Mesodermal cell (in vitro differentiated cells): ENCODE measurements around the gene THTPA.

Experiments
- H3K27ac ChIP-seq: 2 replicates; pipeline ENCODE4 v1.7.0; 2013; ENCODE audit warnings: mild to moderate bottlenecking, low read depth, low read length, moderate library complexity; ENCODE audit not compliant: severe bottlenecking
- H3K36me3 ChIP-seq: 2 replicates; pipeline ENCODE4 v1.7.1; 2013; ENCODE audit warnings: mild to moderate bottlenecking, low read length, moderate library complexity; ENCODE audit not compliant: control insufficient read depth, insufficient read depth
- H3K4me1 ChIP-seq: one replicate; pipeline ENCODE4 v1.7.1; 2013; ENCODE audit warnings: mild to moderate bottlenecking, low read length; ENCODE audit not compliant: insufficient read depth, control insufficient read depth, poor library complexity, severe bottlenecking
- H3K4me3 ChIP-seq: 2 replicates; pipeline ENCODE4 v1.7.0; 2013; ENCODE audit warnings: low read length, control low read depth, mild to moderate bottlenecking; ENCODE audit not compliant: insufficient read depth, poor library complexity, severe bottlenecking; ENCODE audit errors: extremely low read depth
- H3K9me3 ChIP-seq: 2 replicates; pipeline ENCODE4 v1.7.1; 2013; ENCODE audit warnings: mild to moderate bottlenecking, low read length, moderate library complexity; ENCODE audit not compliant: control insufficient read depth
- WGBS, 2 experiments: methylation state at CpG; one replicate each; pipeline ENCODE4 v1.1.5; 2013; ENCODE audit warnings: missing lambda C conversion rate in 2 of 2; ENCODE audit not compliant: insufficient coverage in 2 of 2; 5-methylcytosine and 5-hydroxymethylcytosine counted together

The THTPA gene

DNA sequence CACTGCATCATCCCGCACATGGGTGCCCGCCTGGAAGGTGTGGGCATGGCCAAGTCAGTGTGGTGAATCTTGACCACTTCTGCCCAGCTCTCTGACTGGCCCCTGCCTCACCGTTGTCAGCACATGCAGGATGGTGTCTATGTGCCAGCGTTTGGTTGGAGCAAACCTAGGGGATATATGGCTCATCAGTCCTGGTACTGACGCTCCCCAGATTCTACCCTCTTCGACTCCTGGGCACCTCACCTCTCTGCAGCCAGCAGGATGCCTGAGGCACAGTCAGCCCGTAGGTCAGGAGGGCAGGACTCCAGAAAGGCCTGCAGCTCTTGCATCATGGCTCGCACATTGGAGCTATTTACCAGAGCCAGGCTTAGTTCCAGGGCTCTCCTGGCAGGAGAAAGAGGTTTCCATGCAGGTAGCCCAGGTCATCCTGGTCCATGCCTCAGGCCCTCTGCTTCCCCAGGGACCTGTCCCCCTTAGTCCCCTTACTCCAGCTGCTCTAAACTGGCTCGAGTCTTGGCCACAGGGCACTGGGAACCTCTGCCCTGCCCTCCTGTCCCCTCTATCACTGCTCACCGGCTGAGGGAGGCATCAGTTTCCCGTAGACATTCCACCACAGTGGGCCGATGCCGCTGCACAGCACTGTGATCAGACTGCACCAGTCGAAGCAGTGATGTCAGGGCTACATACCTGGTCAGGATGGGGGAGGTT is 7.6 kb downstream of the THTPA start:
- peaks cover 62% of the 10 kb centered on the region for H3K36me3 ChIP-seq
- H3K27ac ChIP-seq, result no peak overlapping the region
- peaks cover 7% of the 10 kb centered on the region for H3K4me1 ChIP-seq
- no peak overlapping the region for H3K4me3 ChIP-seq
- no peaks in the 10 kb centered on the region for H3K9me3 ChIP-seq
- 90 to 96% methylated on average over 11 of the region's 14 CpGs for WGBS, 2 experiments

DNA sequence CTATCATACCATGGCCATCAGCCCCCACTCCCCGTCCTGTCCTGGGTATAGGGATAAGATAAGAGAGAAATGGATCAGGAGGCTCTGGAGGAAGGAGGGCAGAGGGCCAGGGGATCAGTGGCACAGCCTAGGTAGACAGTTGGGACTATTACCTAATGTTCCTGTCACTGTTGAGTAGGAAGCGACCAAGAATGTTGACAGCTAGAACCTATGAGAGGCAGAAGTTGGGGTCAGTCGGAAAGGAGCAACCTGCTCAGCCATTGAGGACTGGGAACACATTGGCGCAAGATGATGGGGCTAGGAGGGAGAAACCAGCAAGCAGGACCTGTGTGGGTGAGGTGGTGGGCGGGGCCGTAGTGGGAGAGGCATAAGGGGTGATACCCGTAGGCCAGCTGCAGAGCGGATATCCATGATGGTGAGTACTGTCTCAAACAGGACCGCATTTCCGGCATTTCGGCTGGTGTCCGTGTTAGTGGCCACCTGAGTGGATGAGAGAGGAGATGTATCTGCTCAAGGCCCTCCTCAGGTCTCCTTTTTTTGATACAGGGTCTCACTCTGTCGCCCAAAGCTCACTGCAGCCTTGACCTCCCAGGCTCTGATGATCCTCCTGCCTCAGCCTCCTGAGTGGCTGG is 8.2 kb downstream of the THTPA start:
- H3K4me1 ChIP-seq, result peaks cover 9% of the 10 kb centered on the region
- no peaks in the 10 kb centered on the region for H3K9me3 ChIP-seq
- 91 to 98% methylated on average over 11 to 13 of the region's 13 CpGs for WGBS, 2 experiments
- H3K27ac ChIP-seq, result no peak overlapping the region
- H3K36me3 ChIP-seq, result peaks cover 55% of the 10 kb centered on the region
- no peak overlapping the region for H3K4me3 ChIP-seq

DNA sequence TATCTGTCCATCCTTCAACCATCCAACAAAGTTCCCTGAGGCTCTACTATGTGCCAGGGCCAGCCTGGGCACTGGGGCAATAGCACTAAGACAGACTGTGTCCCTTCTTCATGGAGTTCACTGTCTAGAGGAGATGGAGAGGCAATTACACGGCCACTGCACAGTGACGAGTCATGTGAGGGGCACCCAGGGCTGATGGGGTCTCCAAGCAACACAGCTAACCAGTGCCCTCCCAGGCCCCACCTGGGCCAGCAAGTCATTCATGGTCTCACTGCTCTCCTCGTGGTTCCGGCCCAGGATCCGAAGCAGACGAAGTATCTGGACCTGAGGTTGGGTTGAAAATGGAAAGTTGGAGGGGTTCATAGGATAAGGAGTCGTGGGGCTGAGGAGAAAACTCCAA is 8.8 kb downstream of the THTPA start:
- peaks cover 9% of the 10 kb centered on the region for H3K4me1 ChIP-seq
- H3K36me3 ChIP-seq, result peaks cover 49% of the 10 kb centered on the region
- no peak overlapping the region for H3K4me3 ChIP-seq
- 83 to 95% methylated on average over 2 of the region's 7 CpGs for WGBS, 2 experiments
- H3K9me3 ChIP-seq, result no peaks in the 10 kb centered on the region
- H3K27ac ChIP-seq, result no peak overlapping the region

DNA sequence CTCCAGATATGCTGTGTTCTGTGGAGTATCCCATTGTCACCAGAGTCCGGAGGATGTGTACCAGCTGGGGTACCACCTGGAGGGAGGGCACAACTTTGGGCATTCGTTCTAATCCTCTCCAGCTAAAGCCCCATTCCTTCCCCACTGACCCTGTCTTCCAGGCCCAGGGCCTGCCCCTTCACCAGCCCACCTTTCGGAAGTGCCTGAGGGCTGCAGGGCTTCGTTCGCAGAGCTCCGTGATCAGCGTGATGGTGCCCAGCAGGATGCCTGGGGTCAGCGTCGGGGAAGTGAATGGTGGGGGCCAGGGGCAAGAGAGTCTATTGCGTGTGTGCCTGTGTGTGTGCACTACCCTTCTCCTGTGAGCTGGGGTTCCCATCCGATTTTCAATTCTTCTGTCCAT is 9.6 kb downstream of the THTPA start:
- peaks cover 42% of the 10 kb centered on the region for H3K36me3 ChIP-seq
- peaks cover 9% of the 10 kb centered on the region for H3K4me1 ChIP-seq
- no peaks in the 10 kb centered on the region for H3K9me3 ChIP-seq
- WGBS, 2 experiments, result 89 to 94% methylated on average over 8 to 10 of the region's 11 CpGs
- no peak overlapping the region for H3K4me3 ChIP-seq
- no peak overlapping the region for H3K27ac ChIP-seq

DNA sequence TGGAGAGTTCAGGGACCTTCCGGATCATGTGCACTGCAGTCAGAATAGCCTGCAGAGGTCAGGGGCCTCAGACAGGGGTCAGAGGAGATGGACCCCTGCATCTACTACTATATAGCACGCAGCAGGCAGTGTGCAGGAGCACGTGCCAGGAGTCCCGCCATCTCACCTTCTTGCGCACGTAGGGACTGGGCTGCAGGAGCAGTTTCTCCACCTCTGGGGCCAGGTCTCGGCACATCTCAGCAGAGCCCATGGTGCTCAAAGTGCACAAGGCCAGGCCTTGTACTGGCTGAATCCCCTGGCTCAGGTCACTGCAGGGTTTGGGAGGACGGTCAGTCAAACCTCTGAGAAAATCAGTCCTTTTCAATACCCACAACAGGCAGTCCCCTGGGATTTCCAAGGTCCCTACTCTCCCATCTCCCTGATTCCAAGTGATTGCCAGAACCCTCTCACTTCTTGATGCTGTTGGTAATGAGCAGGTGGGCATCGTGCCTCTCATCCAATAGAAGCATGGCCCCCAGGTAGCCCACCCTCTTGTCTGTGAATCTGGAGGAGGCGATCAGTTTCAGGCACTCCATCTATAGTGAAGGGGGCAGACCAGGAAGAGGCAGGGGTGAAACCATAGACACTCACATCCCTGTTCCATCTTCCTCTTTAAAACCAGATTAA is 10.2 kb downstream of the THTPA start:
- H3K4me3 ChIP-seq, result peak overlapping the region; percentile 70
- 86 to 92% methylated on average over 7 to 8 of the region's 10 CpGs for WGBS, 2 experiments

DNA sequence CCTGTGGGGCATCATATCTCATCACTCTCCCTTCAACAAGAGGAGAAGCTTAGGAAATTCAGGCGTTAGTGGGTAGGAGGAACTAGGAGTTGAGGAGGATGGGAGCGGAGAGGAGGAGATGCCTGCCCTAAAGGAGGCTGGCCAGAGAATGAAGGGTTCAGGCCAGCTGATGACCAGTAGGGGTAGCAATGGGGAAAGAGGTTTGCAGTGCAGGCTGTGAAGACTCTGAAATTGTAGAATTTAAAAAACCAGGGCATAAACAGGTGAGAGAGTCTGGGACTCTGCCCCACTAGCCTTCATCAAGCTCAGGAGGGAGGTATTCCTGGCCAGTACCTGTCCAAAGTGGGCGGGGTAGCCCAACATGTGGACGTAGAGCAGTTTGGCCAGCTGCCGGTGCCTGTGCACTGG is 10.7 kb downstream of the THTPA start:
- peaks cover 31% of the 10 kb centered on the region for H3K36me3 ChIP-seq
- WGBS, 2 experiments, result 31 to 42% methylated on average over 5 of the region's 5 CpGs
- H3K9me3 ChIP-seq, result no peaks in the 10 kb centered on the region
- H3K4me1 ChIP-seq, result peaks cover 9% of the 10 kb centered on the region
- peak overlapping the region; percentile 70 for H3K4me3 ChIP-seq
- no peak overlapping the region for H3K27ac ChIP-seq

More for the DNA sequence above, 10.2 kb downstream of the THTPA start:
- H3K36me3 ChIP-seq, result peaks cover 36% of the 10 kb centered on the region
- peaks cover 9% of the 10 kb centered on the region for H3K4me1 ChIP-seq
- no peaks in the 10 kb centered on the region for H3K9me3 ChIP-seq
- no peak overlapping the region for H3K27ac ChIP-seq

DNA sequence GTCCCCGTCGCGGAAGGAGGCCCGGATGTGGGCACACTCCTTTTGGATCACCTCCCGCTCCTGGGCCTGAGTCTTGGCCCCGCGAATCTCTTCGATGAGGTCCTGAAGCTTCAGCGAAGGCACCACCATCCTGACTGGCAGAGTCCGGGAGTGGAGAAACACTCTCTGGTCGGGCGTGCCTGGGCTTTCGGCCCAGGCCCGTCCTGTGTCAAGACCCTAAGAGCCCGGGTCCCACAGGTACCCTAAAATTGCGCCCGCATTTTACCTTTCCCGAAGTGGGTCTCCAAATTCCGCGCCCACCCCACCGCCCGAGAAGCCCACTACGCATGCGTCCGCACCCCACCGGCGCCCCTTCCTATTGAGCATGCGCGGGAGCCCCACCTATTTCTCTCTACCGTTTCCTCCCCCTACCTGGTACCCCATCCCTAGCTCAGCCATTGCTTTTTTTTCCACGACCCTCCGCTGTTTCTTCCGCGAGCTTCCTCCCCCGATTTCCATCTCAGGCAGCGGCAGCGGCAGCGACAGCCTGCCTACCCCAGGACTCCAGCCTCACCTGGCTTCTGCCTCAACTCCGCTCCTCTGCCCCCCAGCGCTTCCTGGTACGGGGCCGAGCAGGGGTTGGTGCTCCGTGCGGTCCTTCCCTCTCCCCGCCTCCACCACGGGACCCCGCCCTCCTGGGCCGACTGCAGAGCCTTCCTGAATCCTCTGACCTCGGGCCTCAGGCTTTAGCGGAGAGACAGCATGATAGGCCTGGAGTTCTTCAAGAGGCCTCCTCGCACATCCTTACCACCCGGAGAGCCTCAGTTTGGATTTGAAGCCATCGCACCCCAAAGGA is 11.3 kb downstream of the THTPA start, which contains the start of gene AP1G2:
Gene AP1G2, minus strand, starts transcription at position 606 of the 835 bp plus-strand sequence. Its CDS starts 477 bp downstream, at position 129.
- peaks cover 25% of the 10 kb centered on the region for H3K36me3 ChIP-seq
- whole genome bisulfite sequencing, 2 experiments, result 1 to 2% methylated on average over 43 to 47 of the region's 53 CpGs
- peaks cover 14% of the 10 kb centered on the region for H3K4me1 ChIP-seq
- H3K9me3 ChIP-seq, result no peaks in the 10 kb centered on the region
- H3K4me3 ChIP-seq, result peak within 1 kb of the TSS; percentile 70
- peak within 1 kb of the TSS; percentile 23 for H3K27ac ChIP-seq

DNA sequence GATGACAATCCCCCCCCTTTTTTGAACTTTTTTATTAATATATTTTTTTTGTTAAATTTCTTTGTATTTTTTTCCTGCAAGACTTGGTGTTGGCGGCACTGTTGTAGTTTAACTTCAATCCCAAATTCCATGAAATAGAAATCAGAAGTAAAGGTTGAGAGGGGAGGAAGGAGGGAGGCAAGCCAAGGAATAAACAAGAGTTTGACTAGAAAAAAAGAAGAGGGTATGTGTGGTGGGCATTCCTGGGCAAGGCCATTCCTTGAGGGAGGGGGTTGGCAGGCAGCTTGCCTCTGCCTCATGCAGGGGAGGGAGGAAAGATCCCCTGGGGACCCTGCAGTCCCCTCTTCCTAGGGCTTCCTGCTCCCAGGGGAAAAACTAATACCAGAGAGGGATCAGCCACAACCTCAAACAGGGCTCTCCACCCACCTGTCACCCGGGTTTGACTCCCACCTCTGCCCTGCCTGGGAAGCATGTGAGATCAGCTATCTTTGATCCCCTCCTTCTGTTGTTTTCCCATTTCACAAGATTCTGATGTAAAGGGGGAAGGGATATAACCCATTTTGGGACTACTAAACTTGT is 12.0 kb downstream of the THTPA start:
- 83% methylated on average over 1 of the region's 2 CpGs; no CpG with 5 or more reads in 1 of the 2 experiments for WGBS, 2 experiments
- peaks cover 22% of the 10 kb centered on the region for H3K36me3 ChIP-seq
- H3K27ac ChIP-seq, result no peak overlapping the region
- peak overlapping the region; percentile 70 for H3K4me3 ChIP-seq
- H3K9me3 ChIP-seq, result no peaks in the 10 kb centered on the region
- peaks cover 20% of the 10 kb centered on the region for H3K4me1 ChIP-seq

DNA sequence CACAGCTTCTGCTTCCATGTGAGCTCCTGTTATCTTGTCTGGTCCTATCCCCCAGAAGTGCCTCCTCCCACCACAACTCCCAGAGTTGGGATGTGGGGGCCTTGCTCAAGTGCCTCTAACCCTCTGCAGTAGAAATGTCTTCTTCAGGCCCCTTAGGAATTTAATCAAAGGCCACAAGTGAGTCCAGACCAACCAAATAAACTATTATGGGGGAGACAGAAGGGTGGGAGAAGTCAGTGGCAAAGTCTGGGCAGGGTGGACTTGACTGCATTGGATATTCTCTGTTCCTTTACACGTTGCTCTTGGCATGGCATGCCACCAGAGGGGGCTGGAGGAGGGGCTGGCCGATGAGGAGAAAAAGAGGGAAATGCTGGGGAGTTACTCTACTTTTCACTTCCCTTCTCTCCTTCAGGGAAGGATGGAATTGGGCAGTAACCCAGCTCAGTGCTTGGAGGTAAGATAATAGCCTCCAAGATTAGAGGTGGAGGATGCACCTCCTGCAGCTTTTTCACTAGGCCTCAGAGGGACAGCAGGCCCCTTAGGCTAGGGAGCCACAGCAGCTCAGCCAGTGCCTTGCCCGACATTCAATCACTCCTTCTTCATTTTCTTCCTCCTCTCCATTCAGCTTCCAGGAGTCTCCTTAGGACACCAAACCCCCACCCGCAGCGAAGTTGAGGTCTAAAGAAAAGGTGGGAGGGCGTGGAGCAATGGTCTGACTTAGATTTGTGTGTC is 12.7 kb downstream of the THTPA start:
- Histone ChIP-seq H3K27ac (no peak overlapping the region), H3K36me3 (peaks cover 18% of the 10 kb centered on the region), H3K4me3 (no peak overlapping the region), H3K4me1 (peaks cover 20% of the 10 kb centered on the region), H3K9me3 (no peaks in the 10 kb centered on the region)
- WGBS, 2 experiments, result 58% methylated on average over 2 of the region's 6 CpGs; no CpG with 5 or more reads in 1 of the 2 experiments
